Embryonic facial prominence (tissue), 1 donor: ENCODE results near the gene LIPF.
"Not testable (repeated sequence)": the region's sequence is repeated elsewhere in the genome, so short reads cannot be mapped to it uniquely, and the experiment has no call there.

Experiments
- DNase-seq: peaks from one replicate; pipeline ENCODE4 v3.0.0-alpha.2; 2016; ENCODE audit errors: extremely low spot score

Gene LIPF

GRCh38 chr10:88676283-88677060 is 12.2 kb downstream of the LIPF start:
- no peak for DNase-seq

- no peak for DNase-seq
These were observed 16.7 kb downstream of the LIPF start for GRCh38 chr10:88680958-88681357.

GRCh38 chr10:88682491-88682890 is 18.2 kb downstream of the LIPF start:
- no peak for DNase-seq

- DNase-seq = no peak
These were observed 23.7 kb downstream of the LIPF start for GRCh38 chr10:88687853-88688467.

GRCh38 chr10:88689366-88689765 is 25.1 kb downstream of the LIPF start:
- DNase-seq = no peak

GRCh38 chr10:88693392-88694020 is 29.3 kb downstream of the LIPF start:
- no peak for DNase-seq

GRCh38 chr10:88702848-88703597 is 38.8 kb downstream of the LIPF start:
- DNase-seq = no peak

- no peak for DNase-seq
These were observed 41.7 kb downstream of the LIPF start, which contains the start of gene LIPK for GRCh38 chr10:88705958-88706357. Gene LIPK, plus strand, starts transcription at chr10:88706249. Its CDS starts 18,295 bp downstream, at chr10:88724544.

- no peak for DNase-seq
These were observed 43.4 kb downstream of the LIPF start for GRCh38 chr10:88707429-88708155.

- DNase-seq = not testable (repeated sequence)
These were observed 45.1 kb downstream of the LIPF start for GRCh38 chr10:88709361-88709760.

GRCh38 chr10:88715517-88715916 is 51.3 kb downstream of the LIPF start:
- no peak for DNase-seq

GRCh38 chr10:88721392-88721791 is 57.1 kb downstream of the LIPF start:
- DNase-seq = no peak

- DNase-seq = no peak
These were observed 61.6 kb downstream of the LIPF start for GRCh38 chr10:88725798-88726197.

- no peak for DNase-seq
These were observed 64.0 kb downstream of the LIPF start for GRCh38 chr10:88728107-88728763.
